ENCODE data around the gene TPGS2.

The TPGS2 gene

GRCh38 chr18:36811430-36811829 lies 17.4 kb downstream of the TPGS2 start:
- H3K36me3 ChIP-seq (ENCODE audit: control insufficient read depth in 2 of 2, insufficient read depth in 2 of 2, low read length in 2 of 2), result peaks cover 9 to 10% of the 10 kb centered on the region in 2 donors
- H3K27me3 ChIP-seq (ENCODE audit: control insufficient read depth in 1 of 2, insufficient read depth in 2 of 2, low read length in 2 of 2), result no peaks in the 10 kb centered on the region
- no peaks in the 10 kb centered on the region for H3K9me3 ChIP-seq (ENCODE audit: control insufficient read depth in 2 of 2, low read length in 2 of 2)
- no peaks in the 10 kb centered on the region for H3K4me1 ChIP-seq (ENCODE audit: control insufficient read depth, insufficient read depth, low read length)
- H3K4me3 ChIP-seq (ENCODE audit: low read length in 2 of 2), result no peak overlapping the region
- no peak overlapping the region for H3K27ac ChIP-seq (ENCODE audit: low read length)
- no peak overlapping the region for H3K9ac ChIP-seq (ENCODE audit: low read length in 2 of 2)

- Histone ChIP-seq H3K4me3 (ENCODE audit: low read length in 2 of 2) (no peak overlapping the region), H3K27me3 (ENCODE audit: control insufficient read depth in 1 of 2, insufficient read depth in 2 of 2, low read length in 2 of 2) (no peaks in the 10 kb centered on the region), H3K36me3 (ENCODE audit: control insufficient read depth in 2 of 2, insufficient read depth in 2 of 2, low read length in 2 of 2) (peaks cover 15 to 19% of the 10 kb centered on the region in 2 donors), H3K4me1 (ENCODE audit: control insufficient read depth, insufficient read depth, low read length) (no peaks in the 10 kb centered on the region), H3K9me3 (ENCODE audit: control insufficient read depth in 2 of 2, low read length in 2 of 2) (no peaks in the 10 kb centered on the region), H3K27ac (ENCODE audit: low read length) (no peak overlapping the region), H3K9ac (ENCODE audit: low read length in 2 of 2) (no peak overlapping the region)
These were observed 19.0 kb downstream of the TPGS2 start for GRCh38 chr18:36809590-36810381.

GRCh38 chr18:36808681-36809080 lies 20.1 kb downstream of the TPGS2 start:
- no peaks in the 10 kb centered on the region for H3K4me1 ChIP-seq (ENCODE audit: control insufficient read depth, insufficient read depth, low read length)
- H3K27ac ChIP-seq (ENCODE audit: low read length), result no peak overlapping the region
- peaks cover 16 to 20% of the 10 kb centered on the region in 2 donors for H3K36me3 ChIP-seq (ENCODE audit: control insufficient read depth in 2 of 2, insufficient read depth in 2 of 2, low read length in 2 of 2)
- no peak overlapping the region for H3K9ac ChIP-seq (ENCODE audit: low read length in 2 of 2)
- H3K27me3 ChIP-seq (ENCODE audit: control insufficient read depth in 1 of 2, insufficient read depth in 2 of 2, low read length in 2 of 2), result no peaks in the 10 kb centered on the region
- no peak overlapping the region for H3K4me3 ChIP-seq (ENCODE audit: low read length in 2 of 2)
- H3K9me3 ChIP-seq (ENCODE audit: control insufficient read depth in 2 of 2, low read length in 2 of 2), result no peaks in the 10 kb centered on the region

GRCh38 chr18:36805105-36805504 lies 23.7 kb downstream of the TPGS2 start:
- no peaks in the 10 kb centered on the region for H3K9me3 ChIP-seq (ENCODE audit: control insufficient read depth in 2 of 2, low read length in 2 of 2)
- H3K4me3 ChIP-seq (ENCODE audit: low read length in 2 of 2), result no peak overlapping the region
- peaks cover 23 to 31% of the 10 kb centered on the region in 2 donors for H3K36me3 ChIP-seq (ENCODE audit: control insufficient read depth in 2 of 2, insufficient read depth in 2 of 2, low read length in 2 of 2)

GRCh38 chr18:36798738-36799473 lies 29.9 kb downstream of the TPGS2 start:
- Histone ChIP-seq H3K9me3 (ENCODE audit: control insufficient read depth in 2 of 2, low read length in 2 of 2) (no peaks in the 10 kb centered on the region), H3K9ac (ENCODE audit: low read length in 2 of 2) (no peak overlapping the region), H3K27ac (ENCODE audit: low read length) (no peak overlapping the region), H3K36me3 (ENCODE audit: control insufficient read depth in 2 of 2, insufficient read depth in 2 of 2, low read length in 2 of 2) (peaks cover 29 to 45% of the 10 kb centered on the region in 2 donors), H3K4me1 (ENCODE audit: control insufficient read depth, insufficient read depth, low read length) (no peaks in the 10 kb centered on the region), H3K27me3 (ENCODE audit: control insufficient read depth in 1 of 2, insufficient read depth in 2 of 2, low read length in 2 of 2) (no peaks in the 10 kb centered on the region), H3K4me3 (ENCODE audit: low read length in 2 of 2) (no peak overlapping the region)

More at GRCh38 chr18:36805105-36805504, 23.7 kb downstream of the TPGS2 start:
- Histone ChIP-seq H3K27ac (ENCODE audit: low read length) (no peak overlapping the region), H3K27me3 (ENCODE audit: control insufficient read depth in 1 of 2, insufficient read depth in 2 of 2, low read length in 2 of 2) (no peaks in the 10 kb centered on the region), H3K4me1 (ENCODE audit: control insufficient read depth, insufficient read depth, low read length) (no peaks in the 10 kb centered on the region), H3K9ac (ENCODE audit: low read length in 2 of 2) (no peak overlapping the region)

- H3K27me3 ChIP-seq (ENCODE audit: control insufficient read depth in 1 of 2, insufficient read depth in 2 of 2, low read length in 2 of 2), result no peaks in the 10 kb centered on the region
- H3K9ac ChIP-seq (ENCODE audit: low read length in 2 of 2), result no peak overlapping the region
- no peaks in the 10 kb centered on the region for H3K9me3 ChIP-seq (ENCODE audit: control insufficient read depth in 2 of 2, low read length in 2 of 2)
- H3K27ac ChIP-seq (ENCODE audit: low read length), result no peak overlapping the region
- peaks cover 22 to 27% of the 10 kb centered on the region in 2 donors for H3K36me3 ChIP-seq (ENCODE audit: control insufficient read depth in 2 of 2, insufficient read depth in 2 of 2, low read length in 2 of 2)
- no peaks in the 10 kb centered on the region for H3K4me1 ChIP-seq (ENCODE audit: control insufficient read depth, insufficient read depth, low read length)
- no peak overlapping the region for H3K4me3 ChIP-seq (ENCODE audit: low read length in 2 of 2)
These were observed 36.0 kb downstream of the TPGS2 start for GRCh38 chr18:36792634-36793283.

GRCh38 chr18:36786686-36787085 lies 42.1 kb downstream of the TPGS2 start:
- Histone ChIP-seq H3K9ac (ENCODE audit: low read length in 2 of 2) (no peak overlapping the region), H3K9me3 (ENCODE audit: control insufficient read depth in 2 of 2, low read length in 2 of 2) (no peaks in the 10 kb centered on the region), H3K36me3 (ENCODE audit: control insufficient read depth in 2 of 2, insufficient read depth in 2 of 2, low read length in 2 of 2) (peaks cover 3 to 10% of the 10 kb centered on the region in 2 donors), H3K4me1 (ENCODE audit: control insufficient read depth, insufficient read depth, low read length) (no peaks in the 10 kb centered on the region), H3K4me3 (ENCODE audit: low read length in 2 of 2) (no peak overlapping the region), H3K27me3 (ENCODE audit: control insufficient read depth in 1 of 2, insufficient read depth in 2 of 2, low read length in 2 of 2) (no peaks in the 10 kb centered on the region), H3K27ac (ENCODE audit: low read length) (no peak overlapping the region)

- Histone ChIP-seq H3K27ac (ENCODE audit: low read length) (no peak overlapping the region), H3K4me3 (ENCODE audit: low read length in 2 of 2) (no peak overlapping the region), H3K36me3 (ENCODE audit: control insufficient read depth in 2 of 2, insufficient read depth in 2 of 2, low read length in 2 of 2) (peaks cover 11 to 13% of the 10 kb centered on the region in 2 donors), H3K27me3 (ENCODE audit: control insufficient read depth in 1 of 2, insufficient read depth in 2 of 2, low read length in 2 of 2) (no peaks in the 10 kb centered on the region), H3K9me3 (ENCODE audit: control insufficient read depth in 2 of 2, low read length in 2 of 2) (no peaks in the 10 kb centered on the region), H3K9ac (ENCODE audit: low read length in 2 of 2) (no peak overlapping the region), H3K4me1 (ENCODE audit: control insufficient read depth, insufficient read depth, low read length) (no peaks in the 10 kb centered on the region)
These were observed 45.0 kb downstream of the TPGS2 start for GRCh38 chr18:36783792-36784191.

GRCh38 chr18:36782710-36783109 lies 46.1 kb downstream of the TPGS2 start:
- peaks cover 11 to 13% of the 10 kb centered on the region in 2 donors for H3K36me3 ChIP-seq (ENCODE audit: control insufficient read depth in 2 of 2, insufficient read depth in 2 of 2, low read length in 2 of 2)
- H3K27me3 ChIP-seq (ENCODE audit: control insufficient read depth in 1 of 2, insufficient read depth in 2 of 2, low read length in 2 of 2), result no peaks in the 10 kb centered on the region
- H3K4me3 ChIP-seq (ENCODE audit: low read length in 2 of 2), result no peak overlapping the region
- no peaks in the 10 kb centered on the region for H3K4me1 ChIP-seq (ENCODE audit: control insufficient read depth, insufficient read depth, low read length)
- H3K9ac ChIP-seq (ENCODE audit: low read length in 2 of 2), result no peak overlapping the region
- no peaks in the 10 kb centered on the region for H3K9me3 ChIP-seq (ENCODE audit: control insufficient read depth in 2 of 2, low read length in 2 of 2)
- H3K27ac ChIP-seq (ENCODE audit: low read length), result no peak overlapping the region

- Histone ChIP-seq H3K9me3 (ENCODE audit: control insufficient read depth in 2 of 2, low read length in 2 of 2) (no peaks in the 10 kb centered on the region), H3K27me3 (ENCODE audit: control insufficient read depth in 1 of 2, insufficient read depth in 2 of 2, low read length in 2 of 2) (no peaks in the 10 kb centered on the region), H3K4me3 (ENCODE audit: low read length in 2 of 2) (no peak overlapping the region), H3K9ac (ENCODE audit: low read length in 2 of 2) (no peak overlapping the region), H3K4me1 (ENCODE audit: control insufficient read depth, insufficient read depth, low read length) (no peaks in the 10 kb centered on the region), H3K36me3 (ENCODE audit: control insufficient read depth in 2 of 2, insufficient read depth in 2 of 2, low read length in 2 of 2) (peaks cover 11 to 13% of the 10 kb centered on the region in 2 donors), H3K27ac (ENCODE audit: low read length) (no peak overlapping the region)
These were observed 48.1 kb downstream of the TPGS2 start for GRCh38 chr18:36780748-36781147.
